HG02759 (cell line): ENCODE results near the gene ZGRF1.
"Not testable (repeated sequence)": the region's sequence is repeated elsewhere in the genome, so short reads cannot be mapped to it uniquely, and the experiment has no call there.

Source experiments
- ATAC-seq: cut with Tn5 transposase; IDR thresholded peaks from one replicate; pipeline ENCODE4 v1.9.1; 2021; ENCODE audit warnings: mild to moderate bottlenecking, moderate library complexity; ENCODE audit not compliant: unreplicated experiment

Gene ZGRF1

GRCh38 chr4:112517067-112517634, 119.6 kb downstream of the ZGRF1 start:
- peak; percentile 22 for ATAC-seq

GRCh38 chr4:112516471-112517066, 120.1 kb downstream of the ZGRF1 start:
- ATAC-seq = peak; percentile 25

GRCh38 chr4:112516066-112516470, 120.6 kb downstream of the ZGRF1 start, which contains the start of gene NEUROG2:
Gene NEUROG2, minus strand, starts transcription at chr4:112516180. Its CDS starts 705 bp downstream, at chr4:112515475.
- ATAC-seq = no peak

- ATAC-seq = peak; percentile 42
These were observed 121.3 kb downstream of the ZGRF1 start for GRCh38 chr4:112515198-112516065.

GRCh38 chr4:112514647-112515197, 122.0 kb downstream of the ZGRF1 start:
- peak; percentile 9 for ATAC-seq

- peak; percentile 5 for ATAC-seq
These were observed 122.6 kb downstream of the ZGRF1 start for GRCh38 chr4:112513971-112514646.

- no peak for ATAC-seq
These were observed 124.9 kb downstream of the ZGRF1 start for GRCh38 chr4:112511803-112512118.

GRCh38 chr4:112511093-112511802, 125.5 kb downstream of the ZGRF1 start:
- no peak for ATAC-seq

- ATAC-seq = no peak
These were observed 126.2 kb downstream of the ZGRF1 start for GRCh38 chr4:112510291-112511092.

- no peak for ATAC-seq
These were observed 127.2 kb downstream of the ZGRF1 start for GRCh38 chr4:112509243-112510141.

GRCh38 chr4:112508356-112508755, 128.4 kb downstream of the ZGRF1 start:
- ATAC-seq = no peak

GRCh38 chr4:112504807-112505206, 131.9 kb downstream of the ZGRF1 start:
- ATAC-seq = no peak

- ATAC-seq = no peak
These were observed 133.8 kb downstream of the ZGRF1 start for GRCh38 chr4:112502871-112503270.

GRCh38 chr4:112492321-112492720, 144.4 kb downstream of the ZGRF1 start:
- no peak for ATAC-seq

- ATAC-seq = not testable (repeated sequence)
These were observed 145.9 kb downstream of the ZGRF1 start for GRCh38 chr4:112490808-112491207.
